Activated CD8-positive, alpha-beta memory T cell treated with anti-CD3 and anti-CD28 coated beads for 36 hours (primary cell): Measurements from ENCODE around the gene BARHL2. TPM values are rescaled to one million over a fixed set of nuclear protein-coding genes. Genes with fewer than 3 reads are reported as not detected.

Source experiments
- CTCF ChIA-PET: fragments of 350-600 bp; sonication (Branson Sonifier 250); formaldehyde crosslinking; loops from one replicate; lab custom pipeline; 2021; ENCODE audit warnings: antibody characterized with exemption; lab: Charles Lee
- POLR2A ChIA-PET: fragments of 350-600 bp; sonication (Branson Sonifier 250); formaldehyde crosslinking; loops from one replicate; lab custom pipeline; 2021; ENCODE audit warnings: antibody characterized with exemption; lab: Charles Lee
- total RNA-seq, 2 experiments: library from RNA; stranded (reverse); gene quantifications; one replicate each; pipeline ENCODE4 v1.2.3, GENCODE V29; 2021

Gene BARHL2
- total RNA-seq: not detected

DNA sequence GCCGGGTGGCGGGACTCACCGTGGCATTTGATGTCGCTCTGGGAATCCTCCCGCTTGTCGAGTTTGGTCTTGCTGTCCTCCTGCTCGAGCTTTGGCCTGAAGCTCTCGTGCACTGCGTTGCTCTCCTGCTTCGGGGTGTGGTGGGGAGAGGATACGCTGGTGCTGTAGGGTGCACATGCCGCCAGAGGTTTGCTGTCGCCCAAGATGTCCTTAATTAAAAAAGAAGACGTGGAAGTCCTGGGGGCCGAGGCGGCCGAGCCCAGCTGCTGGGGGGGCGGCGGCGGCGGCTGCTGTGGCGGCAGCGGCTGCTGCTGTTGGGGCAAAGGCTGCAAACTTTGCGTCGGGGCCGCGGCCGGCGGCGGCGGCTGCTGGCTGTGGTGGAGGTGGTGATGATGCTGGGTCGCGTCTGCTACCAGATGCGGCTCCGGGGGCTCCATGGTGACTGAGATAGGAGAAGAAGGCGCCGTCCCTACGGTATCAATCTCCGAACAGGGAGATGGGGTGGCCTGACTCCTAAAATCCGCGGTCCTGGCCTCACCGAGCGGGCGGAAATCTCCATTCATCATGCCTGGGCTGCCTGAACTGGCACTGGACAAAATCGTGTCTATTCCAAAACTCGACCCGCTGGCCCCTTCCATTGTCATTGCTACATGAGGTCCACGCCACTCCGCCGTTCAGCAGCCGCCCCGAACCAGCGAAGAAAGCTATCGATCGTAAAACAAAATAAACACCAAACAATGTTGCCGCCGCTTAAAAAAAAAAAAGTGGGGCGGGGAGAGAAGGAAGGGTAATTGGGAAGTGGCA is at the start of gene BARHL2:
BARHL2 (minus strand) TSS at position 751 of the 804 bp plus-strand sequence; CDS start at position 644, 107 bp downstream.
- CTCF ChIA-PET: no interaction called here

DNA sequence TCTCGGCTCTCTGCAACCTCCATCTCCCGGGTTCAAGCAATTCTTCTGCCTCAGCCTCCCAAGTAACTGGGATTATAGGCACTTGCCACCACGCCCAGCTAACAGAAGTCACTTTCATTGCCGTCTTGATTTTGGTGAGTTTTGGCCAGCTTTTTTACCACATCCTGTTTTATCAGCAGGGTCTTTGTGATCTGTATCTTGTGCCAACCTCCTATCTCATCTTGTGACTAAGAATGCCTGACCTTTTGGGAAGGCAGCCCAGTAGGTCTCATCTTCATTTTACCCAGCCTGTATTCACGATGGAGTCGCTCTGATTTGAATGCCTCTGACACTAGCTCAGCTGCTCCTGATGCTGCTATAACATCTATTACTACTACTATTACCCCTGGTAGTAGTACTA is 46.8 kb upstream of the BARHL2 start:
- CTCF ChIA-PET: no interaction called here
- POLR2A ChIA-PET: no interaction called here

More for the DNA sequence above, at the start of gene BARHL2:
- POLR2A ChIA-PET: no interaction called here

- POLR2A ChIA-PET: no interaction called here
- CTCF ChIA-PET: no interaction called here
These were observed 46.4 kb upstream of the BARHL2 start for GRCh38 chr1:90763506-90763905.

- POLR2A ChIA-PET: no interaction called here
These were observed 44.9 kb upstream of the BARHL2 start for GRCh38 chr1:90761781-90762589.

DNA sequence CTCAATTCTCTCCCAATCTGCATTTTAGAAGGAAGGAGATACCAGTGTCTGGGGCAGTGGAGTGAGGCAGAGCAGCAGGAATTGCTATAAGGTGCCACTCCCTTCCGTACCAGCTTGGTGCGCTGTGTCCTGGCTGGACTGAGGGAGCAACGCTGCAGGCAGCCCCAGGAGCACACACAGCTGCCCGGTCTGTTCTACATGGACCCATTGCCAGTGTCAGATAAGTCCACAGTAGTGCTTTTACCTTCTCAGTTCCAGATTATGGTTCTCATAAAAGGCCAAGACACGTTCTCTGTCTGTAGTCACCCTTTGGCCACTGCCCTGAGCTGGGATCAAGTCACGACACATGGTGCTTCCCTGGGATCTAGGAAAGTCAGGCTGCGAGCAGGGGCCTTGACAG is 44.1 kb upstream of the BARHL2 start:
- POLR2A ChIA-PET: no interaction called here
- CTCF ChIA-PET: no interaction called here

More at GRCh38 chr1:90761781-90762589, 44.9 kb upstream of the BARHL2 start:
- CTCF ChIA-PET: no interaction called here

GRCh38 chr1:90753556-90753955 is 36.5 kb upstream of the BARHL2 start:
- CTCF ChIA-PET: no interaction called here
- POLR2A ChIA-PET: no interaction called here

- ChIA-PET CTCF (no interaction called here), POLR2A (no interaction called here)
These were observed 31.6 kb upstream of the BARHL2 start for GRCh38 chr1:90748668-90749067.

DNA sequence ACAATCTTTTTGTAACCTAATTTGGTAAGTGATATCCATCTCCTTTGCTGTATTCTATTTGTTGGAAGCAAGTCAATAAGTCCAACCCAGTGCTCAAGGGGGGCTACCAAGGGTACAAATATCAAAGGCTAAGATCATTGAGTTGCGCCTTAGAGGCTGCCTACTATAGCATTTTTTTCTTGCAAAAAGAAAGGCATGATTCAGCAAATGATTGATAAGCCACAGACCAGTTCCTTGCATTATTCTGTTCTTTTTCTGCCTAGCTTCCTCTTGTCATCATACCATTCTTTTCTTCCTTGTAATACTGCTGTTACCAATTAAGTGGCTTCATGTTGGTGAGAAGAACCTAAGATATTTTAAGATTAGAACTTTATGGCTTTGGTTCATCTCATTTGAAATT is 29.8 kb upstream of the BARHL2 start:
- CTCF ChIA-PET: no interaction called here

GRCh38 chr1:90745972-90746371 is 28.9 kb upstream of the BARHL2 start:
- CTCF ChIA-PET: no interaction called here
- POLR2A ChIA-PET: no interaction called here

More for the DNA sequence above, 29.8 kb upstream of the BARHL2 start:
- POLR2A ChIA-PET: no interaction called here

DNA sequence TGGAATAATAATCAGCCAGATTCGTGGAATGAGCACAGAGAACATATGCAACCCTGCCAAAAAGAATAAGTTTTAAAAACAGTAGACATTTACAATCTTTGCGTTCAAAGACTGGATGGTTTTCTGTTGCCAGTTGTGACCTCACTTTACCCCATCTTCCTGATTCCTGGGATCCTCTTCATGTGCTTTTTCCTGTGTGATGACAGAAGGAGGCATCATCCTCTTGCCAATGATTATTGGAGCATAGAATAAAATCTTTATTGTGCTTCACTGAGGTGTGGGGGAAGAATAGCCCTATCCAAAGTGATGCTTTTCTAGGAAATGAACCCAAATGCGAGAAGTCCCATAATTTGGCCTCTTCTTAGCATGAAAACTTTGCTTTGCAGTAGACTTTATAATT is 15.0 kb upstream of the BARHL2 start:
- ChIA-PET CTCF (no interaction called here), POLR2A (no interaction called here)

- CTCF ChIA-PET: interaction anchor here (0.9 kb wide), 1 partner anchor 434 kb away, joined by 3 read pairs; no protein-coding TSS in a partner anchor
- POLR2A ChIA-PET: no interaction called here
These were observed 14.4 kb upstream of the BARHL2 start for GRCh38 chr1:90731382-90732050.

DNA sequence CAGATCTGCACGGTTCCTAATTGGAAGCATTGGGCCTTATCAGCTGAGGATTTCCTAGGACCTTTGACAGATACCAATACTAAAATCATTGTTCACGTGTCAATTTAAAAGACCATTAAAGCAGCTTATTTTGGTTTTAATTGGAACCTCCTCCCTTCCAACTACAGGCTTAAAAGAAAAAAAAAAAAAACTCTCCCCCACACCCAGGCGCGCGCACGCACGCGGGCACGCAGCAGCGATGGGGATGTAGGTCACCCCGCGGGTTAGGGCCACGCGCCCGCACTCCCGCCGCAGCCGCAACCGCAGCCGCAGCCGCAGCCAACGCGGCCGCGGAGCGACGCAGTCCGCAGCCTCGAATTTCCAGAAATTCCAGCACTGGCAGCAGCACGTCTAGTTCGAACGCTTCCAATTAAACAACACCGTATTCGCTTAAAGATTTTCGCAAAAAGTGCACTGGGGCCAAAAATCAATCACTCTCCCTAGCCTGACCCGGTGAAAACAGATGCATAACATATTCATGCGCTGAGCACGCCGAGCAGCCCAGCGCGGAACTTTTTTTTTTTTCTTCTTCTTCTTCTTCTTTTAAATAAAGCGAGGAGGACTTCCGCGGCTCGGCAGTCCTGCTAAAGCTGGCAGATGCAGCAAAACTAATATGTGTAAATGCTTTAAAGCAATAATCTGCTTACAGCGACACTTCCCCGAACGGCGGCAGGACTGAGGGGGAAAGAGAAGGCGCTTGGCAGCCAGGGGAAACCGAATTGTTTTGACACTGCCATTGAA is 13.3 kb upstream of the BARHL2 start:
- ChIA-PET POLR2A (interaction anchor here (0.7 kb wide), 3 partner anchors 24 to 155 kb away, joined by 3 to 8 read pairs (median 4); no protein-coding TSS in a partner anchor), CTCF (interaction anchor here (0.7 to 0.9 kb wide), 3 partner anchors 9 to 443 kb away, joined by 3 to 4 read pairs (median 3); no protein-coding TSS in a partner anchor)

- POLR2A ChIA-PET: interaction anchor here (0.7 kb wide), 3 partner anchors 23 to 156 kb away, joined by 3 to 8 read pairs (median 4); no protein-coding TSS in a partner anchor
These were observed 12.6 kb upstream of the BARHL2 start for GRCh38 chr1:90729504-90730242.

GRCh38 chr1:90728502-90729287 is 11.6 kb upstream of the BARHL2 start:
- ChIA-PET POLR2A (no interaction called here), CTCF (interaction anchor here (0.7 to 1.0 kb wide), 2 partner anchors 8 to 14 kb away, joined by 3 to 6 read pairs; no protein-coding TSS in a partner anchor)

More at GRCh38 chr1:90729504-90730242, 12.6 kb upstream of the BARHL2 start:
- CTCF ChIA-PET: interaction anchor here (0.7 to 1.0 kb wide), 3 partner anchors 8 to 442 kb away, joined by 3 to 4 read pairs (median 3); no protein-coding TSS in a partner anchor

DNA sequence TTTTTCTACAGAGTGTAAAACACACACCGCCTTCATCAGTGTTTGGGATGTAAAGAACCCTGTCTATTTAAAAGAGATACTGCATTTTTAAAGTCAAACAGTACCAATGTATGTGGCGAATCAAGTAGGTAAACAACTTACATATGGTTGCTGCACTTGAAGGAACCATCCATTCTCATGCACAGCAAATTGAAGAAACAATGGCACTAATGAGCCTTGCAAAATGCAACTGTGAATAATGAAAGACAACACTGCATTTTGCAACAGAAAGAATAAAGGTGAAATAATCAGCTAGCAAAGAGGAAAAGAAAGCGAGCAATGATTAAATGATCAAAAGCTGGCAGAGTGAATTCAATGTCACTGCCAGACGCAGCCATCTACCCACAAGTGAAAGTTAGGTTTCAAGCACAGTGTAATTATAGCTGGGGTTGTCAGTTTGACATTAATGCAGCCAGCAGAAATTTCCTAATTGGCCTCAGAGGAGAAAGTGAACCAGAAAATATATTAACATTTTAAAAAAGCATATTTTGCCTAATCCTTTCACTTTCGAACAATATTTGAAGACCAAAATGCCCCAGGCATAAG is 10.9 kb upstream of the BARHL2 start:
- POLR2A ChIA-PET: no interaction called here
- CTCF ChIA-PET: interaction anchor here (0.7 kb wide), 1 partner anchor 13 kb away, joined by 6 read pairs; no protein-coding TSS in a partner anchor

- CTCF ChIA-PET: no interaction called here
- POLR2A ChIA-PET: no interaction called here
These were observed 9.9 kb upstream of the BARHL2 start for GRCh38 chr1:90726986-90727480.
